ENCODE measurements around the gene ROBO1.

- TF ChIP-seq CTCF (IDR thresholded peaks at IDR 0.05) (no peak), POLR2A (IDR thresholded peaks at IDR 0.05) (no peak)
Measured at GRCh38 chr3:78665776-78666469, 1101.9 kb downstream of the ROBO1 start.
